Natural killer cell treated with Interleukin-12 subunit alpha and Interleukin-12 subunit beta and Interleukin-15 and Interleukin-18, amount 100 ng/mL, for 72 hours (primary cell): ENCODE results near the gene GPR22. TPM values are rescaled to one million over a fixed set of nuclear protein-coding genes. Genes with fewer than 3 reads are reported as not detected.

Source experiments
- ATAC-seq, 2 donors: fragments of 150-1000 bp; cut with Tn5 transposase in 1 of 2; sonication (Bioruptor Pico), chemical (Tn5 transposase) in 1 of 2; 2 replicates each; pipeline ENCODE4 v1.10.0; 2021
- DNase-seq: peaks from one replicate; pipeline ENCODE4 v3.0.0; 2022; ENCODE audit warnings: low spot score
- H3K27ac Mint-ChIP-seq, 2 donors: 1 replicate in 1 of 2; 2 replicates in 1 of 2; pipeline ENCODE4 v1.8.0; 2022; ENCODE audit warnings: mixed read lengths in 2 of 2, mild to moderate bottlenecking in 1 of 2, moderate library complexity in 1 of 2
- H3K27me3 Mint-ChIP-seq, 2 donors: 1 replicate in 1 of 2; 2 replicates in 1 of 2; pipeline ENCODE4 v1.8.0; 2022; ENCODE audit warnings: mixed read lengths in 2 of 2
- H3K36me3 Mint-ChIP-seq: one replicate; pipeline ENCODE4 v1.8.0; 2022; ENCODE audit warnings: mixed read lengths
- H3K4me1 Mint-ChIP-seq, 2 donors: 1 replicate in 1 of 2; 2 replicates in 1 of 2; pipeline ENCODE4 v1.8.0; 2022; ENCODE audit warnings: low read depth in 2 of 2, mixed read lengths in 2 of 2, mild to moderate bottlenecking in 1 of 2
- H3K4me3 Mint-ChIP-seq: one replicate; pipeline ENCODE4 v1.8.0; 2022; ENCODE audit warnings: mixed read lengths
- H3K9me3 Mint-ChIP-seq: 2 replicates; pipeline ENCODE4 v1.8.0; 2022; ENCODE audit warnings: mixed read lengths
- total RNA-seq, 2 donors: library from RNA; stranded (reverse); gene quantifications; one replicate each; pipeline ENCODE4 v1.2.3, GENCODE V29; 2022

GPR22 gene
- total RNA-seq, 2 donors from 2014 or later = not detected

- no peaks in the 10 kb centered on the region for H3K27me3 Mint-ChIP-seq
- peak; percentile 62 to 73 for ATAC-seq
- no peak for DNase-seq
- no peak overlapping the region for H3K27ac Mint-ChIP-seq
- H3K4me1 Mint-ChIP-seq = no peaks in the 10 kb centered on the region
- no peak overlapping the region for H3K4me3 Mint-ChIP-seq
- no peaks in the 10 kb centered on the region for H3K9me3 Mint-ChIP-seq
- H3K36me3 Mint-ChIP-seq = no peaks in the 10 kb centered on the region
Measured at GRCh38 chr7:107463139-107464078, 6.4 kb upstream of the GPR22 start.

- Mint-ChIP-seq H3K27me3 (no peaks in the 10 kb centered on the region), H3K27ac (no peak overlapping the region), H3K36me3 (no peaks in the 10 kb centered on the region), H3K9me3 (no peaks in the 10 kb centered on the region), H3K4me1 (no peaks in the 10 kb centered on the region), H3K4me3 (no peak overlapping the region)
- ATAC-seq (no peak), DNase-seq (no peak)
Measured at GRCh38 chr7:107464666-107465226, 5.1 kb upstream of the GPR22 start.

GRCh38 chr7:107467972-107468371, 1.9 kb upstream of the GPR22 start:
- Mint-ChIP-seq H3K4me1 (no peaks in the 10 kb centered on the region), H3K36me3 (no peaks in the 10 kb centered on the region), H3K9me3 (no peaks in the 10 kb centered on the region), H3K27ac (no peak overlapping the region), H3K4me3 (no peak overlapping the region), H3K27me3 (no peaks in the 10 kb centered on the region)
- DNase-seq (no peak), ATAC-seq (no peak)

GRCh38 chr7:107468824-107469223, 1.0 kb upstream of the GPR22 start:
- DNase-seq = no peak
- no peak for ATAC-seq
- no peaks in the 10 kb centered on the region for H3K36me3 Mint-ChIP-seq
- no peaks in the 10 kb centered on the region for H3K4me1 Mint-ChIP-seq
- H3K27me3 Mint-ChIP-seq = no peaks in the 10 kb centered on the region
- no peak overlapping the region for H3K4me3 Mint-ChIP-seq
- H3K9me3 Mint-ChIP-seq = no peaks in the 10 kb centered on the region
- no peak overlapping the region for H3K27ac Mint-ChIP-seq

- Mint-ChIP-seq H3K27ac (no peak overlapping the region), H3K9me3 (no peaks in the 10 kb centered on the region), H3K4me1 (no peaks in the 10 kb centered on the region), H3K27me3 (no peaks in the 10 kb centered on the region), H3K36me3 (no peaks in the 10 kb centered on the region), H3K4me3 (no peak overlapping the region)
- DNase-seq (no peak), ATAC-seq (no peak)
Measured at GRCh38 chr7:107471292-107472070, 1.6 kb downstream of the GPR22 start.

GRCh38 chr7:107472116-107472515, 2.3 kb downstream of the GPR22 start:
- Mint-ChIP-seq H3K36me3 (no peaks in the 10 kb centered on the region), H3K4me3 (no peak overlapping the region), H3K27me3 (no peaks in the 10 kb centered on the region), H3K4me1 (no peaks in the 10 kb centered on the region), H3K27ac (no peak overlapping the region), H3K9me3 (no peaks in the 10 kb centered on the region)
- ATAC-seq (no peak), DNase-seq (no peak)

- H3K9me3 Mint-ChIP-seq = no peaks in the 10 kb centered on the region
- ATAC-seq = no peak
- no peaks in the 10 kb centered on the region for H3K27me3 Mint-ChIP-seq
- H3K4me3 Mint-ChIP-seq = no peak overlapping the region
- no peak for DNase-seq
- peaks cover 0 to 2% of the 10 kb centered on the region in 2 donors for H3K4me1 Mint-ChIP-seq
- H3K36me3 Mint-ChIP-seq = no peaks in the 10 kb centered on the region
- H3K27ac Mint-ChIP-seq = no peak overlapping the region
Measured at GRCh38 chr7:107474104-107474521, 4.3 kb downstream of the GPR22 start.

- Mint-ChIP-seq H3K4me3 (no peak overlapping the region), H3K9me3 (no peaks in the 10 kb centered on the region), H3K4me1 (peaks cover 0 to 5% of the 10 kb centered on the region in 2 donors), H3K36me3 (no peaks in the 10 kb centered on the region), H3K27me3 (no peaks in the 10 kb centered on the region), H3K27ac (no peak overlapping the region)
- no peak for DNase-seq
- no peak for ATAC-seq
Measured at GRCh38 chr7:107479303-107479702, 9.4 kb downstream of the GPR22 start.

- no peaks in the 10 kb centered on the region for H3K9me3 Mint-ChIP-seq
- no peaks in the 10 kb centered on the region for H3K27me3 Mint-ChIP-seq
- no peak overlapping the region for H3K27ac Mint-ChIP-seq
- no peaks in the 10 kb centered on the region for H3K36me3 Mint-ChIP-seq
- H3K4me3 Mint-ChIP-seq = no peak overlapping the region
- H3K4me1 Mint-ChIP-seq = peaks cover 8 to 12% of the 10 kb centered on the region in 2 donors
- no peak for DNase-seq
- ATAC-seq = no peak
Measured at GRCh38 chr7:107480932-107481331, 11.1 kb downstream of the GPR22 start.

- no peaks in the 10 kb centered on the region for H3K9me3 Mint-ChIP-seq
Measured at GRCh38 chr7:107482571-107482970, 12.7 kb downstream of the GPR22 start.

GRCh38 chr7:107486041-107486440, 16.2 kb downstream of the GPR22 start:
- H3K27me3 Mint-ChIP-seq = no peaks in the 10 kb centered on the region
- H3K36me3 Mint-ChIP-seq = no peaks in the 10 kb centered on the region
- peaks cover 12 to 16% of the 10 kb centered on the region in 2 donors for H3K4me1 Mint-ChIP-seq
- peak overlapping the region in 1 of 2 donors; percentile 2 for H3K27ac Mint-ChIP-seq
- peak overlapping the region; percentile 9 for H3K4me3 Mint-ChIP-seq
- ATAC-seq (peak; percentile 73 to 87), DNase-seq (no peak)
- no peaks in the 10 kb centered on the region for H3K9me3 Mint-ChIP-seq

More at GRCh38 chr7:107482571-107482970, 12.7 kb downstream of the GPR22 start:
- no peak overlapping the region for H3K4me3 Mint-ChIP-seq
- no peaks in the 10 kb centered on the region for H3K27me3 Mint-ChIP-seq
- H3K27ac Mint-ChIP-seq = no peak overlapping the region
- ATAC-seq (no peak), DNase-seq (no peak)
- H3K4me1 Mint-ChIP-seq = peaks cover 12 to 17% of the 10 kb centered on the region in 2 donors
- no peaks in the 10 kb centered on the region for H3K36me3 Mint-ChIP-seq

GRCh38 chr7:107492875-107493274, 23.0 kb downstream of the GPR22 start:
- no peak overlapping the region for H3K4me3 Mint-ChIP-seq
- H3K4me1 Mint-ChIP-seq = peaks cover 12 to 19% of the 10 kb centered on the region in 2 donors
- no peak overlapping the region for H3K27ac Mint-ChIP-seq
- H3K36me3 Mint-ChIP-seq = no peaks in the 10 kb centered on the region
- ATAC-seq (no peak), DNase-seq (no peak)
- H3K9me3 Mint-ChIP-seq = no peaks in the 10 kb centered on the region
- no peaks in the 10 kb centered on the region for H3K27me3 Mint-ChIP-seq

- Mint-ChIP-seq H3K27ac (no peak overlapping the region), H3K4me3 (no peak overlapping the region), H3K36me3 (no peaks in the 10 kb centered on the region), H3K4me1 (peaks cover 17 to 23% of the 10 kb centered on the region in 2 donors), H3K27me3 (no peaks in the 10 kb centered on the region), H3K9me3 (no peaks in the 10 kb centered on the region)
- no peak for DNase-seq
- no peak for ATAC-seq
Measured at GRCh38 chr7:107494315-107494751, 24.5 kb downstream of the GPR22 start.

GRCh38 chr7:107494884-107495283, 25.0 kb downstream of the GPR22 start:
- H3K36me3 Mint-ChIP-seq = no peaks in the 10 kb centered on the region
- peaks cover 17 to 23% of the 10 kb centered on the region in 2 donors for H3K4me1 Mint-ChIP-seq
- DNase-seq (no peak), ATAC-seq (no peak)
- no peak overlapping the region for H3K27ac Mint-ChIP-seq
- H3K9me3 Mint-ChIP-seq = no peaks in the 10 kb centered on the region
- no peak overlapping the region for H3K4me3 Mint-ChIP-seq
- H3K27me3 Mint-ChIP-seq = no peaks in the 10 kb centered on the region
